Measurements from ENCODE around the gene DCANP1.

GRCh38 chr5:135440916-135441315 lies 6.2 kb downstream of the DCANP1 start:
- TF ChIP-seq CTCF (conservative IDR thresholded peaks at IDR 0.05; ENCODE audit: low read length) (no peak), EZH2phosphoT487 (IDR thresholded peaks at IDR 0.05; ENCODE audit: borderline replicate concordance, low read depth, low read length) (no peak)
